Thymus (tissue), 11 donors: ENCODE results near the gene ABHD17C. TPM values are rescaled to one million over a fixed set of nuclear protein-coding genes. Genes with fewer than 3 reads are reported as not detected.

ENCODE experiments used
- DNase-seq, 9 donors: peaks; one replicate each; pipeline ENCODE4 v3.0.0-alpha.2; 2013; ENCODE audit warnings: low spot score in 9 of 9, low read depth in 6 of 9, missing footprints in 1 of 9
- H3K27ac ChIP-seq, 2 donors: one replicate each; pipeline ENCODE4 v1.5.1; 2013; ENCODE audit warnings: control low read depth in 1 of 2, low read depth in 1 of 2, low read length in 1 of 2, mild to moderate bottlenecking in 1 of 2, moderate library complexity in 1 of 2
- H3K27me3 ChIP-seq, 2 donors: one replicate each; pipeline ENCODE4 v1.5.1; 2013; ENCODE audit warnings: low read length in 1 of 2; ENCODE audit not compliant: control insufficient read depth in 2 of 2, insufficient read depth in 1 of 2
- H3K36me3 ChIP-seq, 2 donors: one replicate each; pipeline ENCODE4 v1.5.1; 2013; ENCODE audit warnings: low read length in 1 of 2, mild to moderate bottlenecking in 1 of 2, moderate library complexity in 1 of 2; ENCODE audit not compliant: control insufficient read depth in 2 of 2, insufficient read depth in 2 of 2
- H3K4me1 ChIP-seq, 2 donors: one replicate each; pipeline ENCODE4 v1.5.1; 2013; ENCODE audit warnings: low read length in 2 of 2; ENCODE audit not compliant: control insufficient read depth in 2 of 2, insufficient read depth in 2 of 2
- H3K4me3 ChIP-seq, 2 donors: one replicate each; pipeline ENCODE4 v1.5.1; 2013; ENCODE audit warnings: low read length in 2 of 2, control low read depth in 1 of 2, mild to moderate bottlenecking in 1 of 2
- H3K9me3 ChIP-seq, 2 donors: one replicate each; pipeline ENCODE4 v1.5.1; 2013; ENCODE audit warnings: low read length in 1 of 2, mild to moderate bottlenecking in 1 of 2; ENCODE audit not compliant: control insufficient read depth in 2 of 2, insufficient read depth in 1 of 2
- WGBS: extraction: QIAGEN DNeasy Blood & Tissue Kit; methylation state at CpG from one replicate; pipeline ENCODE4 v1.1.7; 2013; 5-methylcytosine and 5-hydroxymethylcytosine counted together
- polyA plus RNA-seq: library from polyadenylated mRNA; stranded (reverse); fragments of 200-250 nt; gene quantifications from one replicate; pipeline ENCODE4 v1.2.3, GENCODE V29; 2013
- total RNA-seq: library from RNA; stranded (reverse); fragments of 120-200 nt; gene quantifications from one replicate; pipeline ENCODE4 v1.2.4, GENCODE V29; 2013
- donor health status: healthy.

Gene ABHD17C
- total and polyA plus RNA-seq, 2 donors = 2.0 to 29.2 TPM

DNA sequence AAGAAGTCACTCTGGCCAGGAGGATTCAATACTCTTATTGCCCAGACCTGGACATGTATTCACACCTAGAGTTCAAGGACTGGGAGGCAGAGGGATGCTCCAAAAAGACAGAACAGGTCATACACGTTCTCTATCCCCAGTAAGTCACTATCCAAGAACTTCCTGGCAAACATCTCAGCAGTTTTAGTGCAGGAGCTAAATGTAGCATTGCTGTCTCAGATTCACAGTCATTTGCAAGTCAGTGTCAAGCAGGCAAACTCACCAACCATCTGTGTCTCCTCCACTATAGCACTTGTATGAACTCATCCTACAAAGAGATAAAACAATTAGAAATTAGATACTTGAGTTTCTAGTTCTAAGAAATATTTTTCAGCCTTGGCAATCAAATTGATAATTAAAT, 38.4 kb downstream of the ABHD17C start:
- peaks cover 0 to 2% of the 10 kb centered on the region in 2 donors for H3K27me3 ChIP-seq
- no peaks in the 10 kb centered on the region for H3K9me3 ChIP-seq
- no peak overlapping the region for H3K4me3 ChIP-seq
- no peaks in the 10 kb centered on the region for H3K4me1 ChIP-seq
- DNase-seq = no peak
- no peaks in the 10 kb centered on the region for H3K36me3 ChIP-seq
- 87% methylated on average over 1 of the region's 1 CpG for WGBS
- no peak overlapping the region for H3K27ac ChIP-seq

GRCh38 chr15:80735344-80735743, 40.2 kb downstream of the ABHD17C start:
- peaks cover 0 to 2% of the 10 kb centered on the region in 2 donors for H3K27me3 ChIP-seq
- no peaks in the 10 kb centered on the region for H3K36me3 ChIP-seq
- 98% methylated on average over 8 of the region's 8 CpGs for WGBS
- no peak for DNase-seq
- H3K27ac ChIP-seq = no peak overlapping the region
- H3K4me3 ChIP-seq = no peak overlapping the region
- no peaks in the 10 kb centered on the region for H3K9me3 ChIP-seq
- H3K4me1 ChIP-seq = no peaks in the 10 kb centered on the region

DNA sequence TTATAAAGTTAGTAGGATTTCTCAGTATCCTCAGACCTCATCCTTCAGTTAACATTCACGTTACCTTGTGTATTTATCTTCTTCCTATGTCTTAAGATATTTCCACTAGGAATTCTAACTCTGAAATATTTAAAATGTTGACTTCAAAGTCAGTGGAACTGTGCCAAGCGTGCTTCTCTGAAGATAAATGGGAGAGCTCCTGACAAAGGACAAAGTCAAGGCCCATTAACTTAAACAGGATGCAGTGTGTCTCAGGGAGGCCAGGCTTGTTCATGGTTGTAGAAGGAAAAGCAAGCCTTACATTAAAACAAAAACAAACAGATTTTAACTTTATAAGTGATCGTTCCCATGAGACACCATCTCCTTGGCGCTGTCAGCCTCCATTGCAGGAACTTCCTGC, 41.5 kb downstream of the ABHD17C start:
- no peak overlapping the region for H3K4me3 ChIP-seq
- H3K4me1 ChIP-seq = no peaks in the 10 kb centered on the region
- no peaks in the 10 kb centered on the region for H3K36me3 ChIP-seq
- 97% methylated on average over 4 of the region's 4 CpGs for WGBS
- no peak overlapping the region for H3K27ac ChIP-seq
- H3K9me3 ChIP-seq = no peaks in the 10 kb centered on the region
- DNase-seq = no peak
- H3K27me3 ChIP-seq = peaks cover 0 to 2% of the 10 kb centered on the region in 2 donors

- no peak for DNase-seq
- H3K27ac ChIP-seq = no peak overlapping the region
- peaks cover 0 to 2% of the 10 kb centered on the region in 2 donors for H3K27me3 ChIP-seq
- H3K9me3 ChIP-seq = no peaks in the 10 kb centered on the region
- H3K4me1 ChIP-seq = no peaks in the 10 kb centered on the region
- H3K4me3 ChIP-seq = no peak overlapping the region
- no peaks in the 10 kb centered on the region for H3K36me3 ChIP-seq
- 97% methylated on average over 3 of the region's 3 CpGs for WGBS
Observed at GRCh38 chr15:80739919-80740318, 44.8 kb downstream of the ABHD17C start.

- Histone ChIP-seq H3K27ac (no peak overlapping the region), H3K4me3 (no peak overlapping the region), H3K36me3 (no peaks in the 10 kb centered on the region), H3K27me3 (no peaks in the 10 kb centered on the region), H3K9me3 (no peaks in the 10 kb centered on the region), H3K4me1 (no peaks in the 10 kb centered on the region)
- DNase-seq = no peak
- 97% methylated on average over 4 of the region's 4 CpGs for WGBS
Observed at GRCh38 chr15:80742081-80742480, 47.0 kb downstream of the ABHD17C start.

DNA sequence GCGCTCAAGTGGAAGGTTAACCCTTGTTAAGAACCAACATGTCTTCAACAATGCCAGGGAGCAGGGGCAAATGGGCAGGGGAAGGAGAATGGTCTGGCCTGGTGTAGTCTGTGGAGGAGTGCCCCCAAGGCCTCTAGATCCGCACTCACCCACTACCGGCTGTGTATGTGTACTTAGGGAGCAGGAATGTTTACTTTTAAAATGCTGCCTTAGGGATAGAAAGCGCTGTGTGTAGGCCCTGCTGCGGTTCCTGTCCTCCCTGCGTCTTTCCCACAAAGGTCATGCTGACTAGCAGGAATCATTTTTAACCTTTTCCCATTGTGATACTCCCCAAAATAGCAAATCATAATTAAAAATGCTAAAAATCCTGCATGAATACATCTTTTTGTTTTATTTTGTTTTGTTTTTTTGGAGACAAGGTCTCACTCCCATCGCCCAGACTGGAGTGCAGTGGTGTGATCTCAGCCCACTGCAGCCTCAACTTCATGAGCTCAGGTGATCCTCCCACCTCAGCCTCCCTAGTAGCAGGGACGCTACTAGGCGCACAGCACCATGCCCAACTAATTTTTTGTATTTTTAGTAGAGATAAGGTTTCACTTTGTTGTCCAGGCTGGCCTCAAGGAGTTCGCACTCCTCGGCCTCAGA, 48.2 kb downstream of the ABHD17C start:
- no peaks in the 10 kb centered on the region for H3K27me3 ChIP-seq
- no peak overlapping the region for H3K27ac ChIP-seq
- H3K4me3 ChIP-seq = no peak overlapping the region
- H3K9me3 ChIP-seq = no peaks in the 10 kb centered on the region
- H3K4me1 ChIP-seq = no peaks in the 10 kb centered on the region
- WGBS = 97% methylated on average over 11 of the region's 11 CpGs
- no peaks in the 10 kb centered on the region for H3K36me3 ChIP-seq
- no peak for DNase-seq

DNA sequence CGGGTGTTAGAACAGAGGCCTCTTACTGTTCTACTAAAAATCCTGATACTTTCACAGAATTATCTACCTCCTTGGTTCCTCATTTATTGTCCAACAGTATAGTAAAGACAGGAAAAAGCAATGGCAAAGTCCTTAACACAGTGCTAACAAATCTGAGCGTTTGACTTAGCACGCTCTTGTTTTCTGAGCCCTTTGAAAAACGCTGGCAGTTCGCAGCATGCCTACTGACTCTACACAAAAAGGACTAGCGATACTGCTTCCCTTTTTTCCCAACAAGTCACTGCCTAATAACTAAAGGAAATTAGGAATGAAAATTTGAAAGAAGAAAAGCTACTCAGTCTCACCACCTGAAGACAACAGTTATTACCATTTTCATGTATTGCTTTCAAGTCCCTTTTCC, 49.3 kb downstream of the ABHD17C start:
- no peaks in the 10 kb centered on the region for H3K9me3 ChIP-seq
- no peaks in the 10 kb centered on the region for H3K36me3 ChIP-seq
- no peaks in the 10 kb centered on the region for H3K4me1 ChIP-seq
- no peak overlapping the region for H3K27ac ChIP-seq
- H3K27me3 ChIP-seq = no peaks in the 10 kb centered on the region
- DNase-seq = no peak
- no peak overlapping the region for H3K4me3 ChIP-seq
- WGBS = 95% methylated on average over 6 of the region's 6 CpGs

DNA sequence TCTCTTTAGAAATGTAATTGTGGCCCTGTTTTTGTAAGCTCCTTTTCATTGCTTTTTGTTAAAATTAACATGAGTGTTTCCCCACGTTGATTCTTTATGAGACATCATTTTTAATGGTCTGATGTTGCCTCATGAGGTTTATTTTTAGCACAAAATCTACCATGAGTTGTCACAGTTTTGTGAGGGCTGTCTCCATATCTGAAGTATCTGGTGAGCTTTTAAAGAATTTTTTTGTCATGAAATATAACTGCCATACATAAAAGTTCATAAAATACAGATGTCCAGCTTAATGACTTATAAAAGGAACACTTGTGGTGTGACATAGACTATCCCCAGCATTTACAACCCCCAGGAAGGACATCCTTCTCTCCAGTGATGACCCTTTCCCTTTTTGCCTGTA, 49.7 kb downstream of the ABHD17C start:
- DNase-seq = no peak
- Histone ChIP-seq H3K4me3 (no peak overlapping the region), H3K4me1 (no peaks in the 10 kb centered on the region), H3K27me3 (no peaks in the 10 kb centered on the region), H3K27ac (no peak overlapping the region), H3K9me3 (no peaks in the 10 kb centered on the region), H3K36me3 (no peaks in the 10 kb centered on the region)
- WGBS = 35% methylated on average over 1 of the region's 1 CpG

GRCh38 chr15:80745888-80746287, 50.8 kb downstream of the ABHD17C start:
- DNase-seq = no peak
- WGBS = 93% methylated on average over 1 of the region's 1 CpG
- H3K36me3 ChIP-seq = no peaks in the 10 kb centered on the region
- no peak overlapping the region for H3K4me3 ChIP-seq
- no peaks in the 10 kb centered on the region for H3K9me3 ChIP-seq
- no peaks in the 10 kb centered on the region for H3K27me3 ChIP-seq
- no peak overlapping the region for H3K27ac ChIP-seq
- no peaks in the 10 kb centered on the region for H3K4me1 ChIP-seq
